Measurements from ENCODE around the gene USP14.
A peak's percentile ranks its signal among the peaks of the same experiment; 100 is the strongest.
"Not testable (repeated sequence)": the region's sequence is repeated elsewhere in the genome, so short reads cannot be mapped to it uniquely, and the experiment has no call there.

Gene USP14

DNA sequence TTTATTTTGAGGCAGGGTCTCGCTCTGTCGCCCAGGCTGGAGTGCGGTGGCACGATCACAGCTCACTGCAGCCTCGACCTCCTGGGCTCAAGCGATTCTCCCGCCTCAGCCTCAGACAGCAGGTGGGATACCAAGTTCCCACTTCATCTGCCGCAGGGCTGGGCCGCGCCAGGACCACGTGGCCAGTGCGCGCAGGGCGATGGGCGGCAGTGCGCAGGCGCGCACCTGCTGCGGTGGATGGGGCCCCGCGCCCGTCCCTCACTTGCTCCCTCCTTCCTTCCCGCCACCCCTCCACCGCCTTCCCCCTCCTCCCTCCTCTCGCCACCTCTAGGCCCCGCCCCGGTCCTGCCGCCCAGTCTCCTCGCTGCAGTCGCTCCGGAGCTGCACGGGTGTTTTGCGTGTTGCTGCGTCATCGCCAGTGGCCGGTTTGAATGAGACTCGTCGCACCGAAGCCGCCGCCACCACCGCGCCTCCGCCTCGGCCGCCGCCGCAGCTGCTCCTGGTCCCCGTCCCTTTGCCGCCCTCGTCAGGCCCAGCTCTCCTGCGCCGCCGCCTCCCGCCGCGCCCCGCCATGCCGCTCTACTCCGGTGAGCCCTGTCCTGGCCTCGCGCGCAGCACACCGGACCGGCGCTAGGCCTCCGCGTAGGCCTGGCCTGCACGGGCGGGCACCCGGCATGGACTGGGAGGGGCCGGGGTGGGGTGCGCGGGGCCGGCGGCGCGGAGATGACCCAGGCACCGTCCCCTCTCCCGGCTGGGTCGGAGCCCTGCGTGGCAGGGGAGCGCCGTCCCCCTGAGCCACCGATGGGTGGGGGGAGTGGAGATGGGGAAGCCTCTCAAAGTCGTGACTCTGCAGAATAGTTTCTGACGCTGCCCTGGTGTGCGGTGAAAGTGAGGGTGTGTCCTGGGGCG lies at the start of gene USP14:
Gene USP14, plus strand, starts transcription at position 430 of the 909 bp plus-strand sequence. Its CDS starts 142 bp downstream, at position 572.
- DNase-seq = peak; percentile 96

DNA sequence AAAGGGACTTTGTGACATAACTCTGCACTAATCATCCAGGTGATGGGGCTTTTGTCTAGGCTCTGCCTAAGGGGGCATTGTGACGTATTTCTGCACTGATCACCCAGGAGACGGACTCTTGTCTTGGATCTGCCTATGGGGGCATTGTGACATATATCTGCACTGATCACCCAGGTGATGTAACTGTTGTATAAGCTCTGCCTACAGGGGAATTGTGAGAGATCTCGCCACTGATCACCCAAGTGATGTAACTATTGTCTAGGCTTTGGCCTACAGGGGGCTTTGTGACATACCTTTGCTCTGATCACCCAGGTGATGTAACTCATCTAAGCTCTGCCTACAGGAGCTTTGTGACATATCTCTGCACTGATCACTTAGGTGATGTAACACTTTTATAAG lies 49.7 kb upstream of the USP14 start:
- DNase-seq = not testable (repeated sequence)

DNA sequence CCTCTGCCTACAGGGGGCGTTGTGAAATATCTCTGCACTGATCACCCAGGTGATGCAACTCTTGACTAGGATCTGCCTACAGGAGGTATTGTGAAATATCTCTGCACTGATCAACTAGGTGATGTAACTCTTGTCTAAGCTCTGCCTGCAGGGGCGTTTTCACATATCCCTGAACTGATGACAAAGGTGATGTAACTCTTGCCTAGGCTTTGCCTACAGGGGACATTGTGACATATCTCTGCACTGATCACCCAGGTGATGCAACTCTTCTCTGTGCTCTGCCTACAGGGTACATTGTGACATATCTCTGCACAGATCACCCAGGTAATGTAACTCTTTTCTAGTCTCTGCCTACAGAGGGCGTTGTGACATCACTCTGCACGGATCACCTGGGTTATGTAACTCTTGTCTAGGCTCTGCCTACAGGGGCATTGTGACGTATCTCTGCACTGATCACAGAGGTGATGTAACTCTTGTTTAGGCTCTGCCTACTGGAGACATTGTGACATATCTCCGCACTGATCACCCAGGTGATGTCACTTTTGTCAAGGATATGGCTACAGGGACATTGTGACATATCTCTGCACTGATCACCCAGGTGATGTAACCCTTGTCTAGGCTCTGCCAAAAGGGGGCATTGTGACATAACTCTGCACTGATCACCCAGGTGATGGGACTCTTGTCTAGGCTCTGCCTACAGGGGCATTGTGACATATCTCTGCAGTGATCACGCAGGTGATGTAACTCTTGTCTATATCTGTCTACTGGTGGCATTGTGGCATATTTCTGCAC lies 49.0 kb upstream of the USP14 start:
- DNase-seq = not testable (repeated sequence)

DNA sequence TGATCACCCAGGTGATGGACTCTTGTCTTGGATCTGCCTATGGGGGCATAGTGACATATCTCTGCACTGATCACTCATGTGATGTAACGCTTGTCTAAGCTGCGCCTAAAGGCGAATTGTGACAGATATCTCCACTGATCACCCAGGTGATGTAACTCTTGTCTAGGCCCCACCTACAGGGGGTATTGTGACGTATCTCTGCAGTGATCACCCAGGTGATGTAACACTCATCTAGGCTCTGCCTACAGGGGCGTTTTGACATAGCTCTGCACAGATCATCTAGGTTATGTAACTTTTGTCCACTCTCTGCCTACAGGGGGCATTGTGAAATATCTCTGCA lies 48.5 kb upstream of the USP14 start:
- DNase-seq = not testable (repeated sequence)

DNA sequence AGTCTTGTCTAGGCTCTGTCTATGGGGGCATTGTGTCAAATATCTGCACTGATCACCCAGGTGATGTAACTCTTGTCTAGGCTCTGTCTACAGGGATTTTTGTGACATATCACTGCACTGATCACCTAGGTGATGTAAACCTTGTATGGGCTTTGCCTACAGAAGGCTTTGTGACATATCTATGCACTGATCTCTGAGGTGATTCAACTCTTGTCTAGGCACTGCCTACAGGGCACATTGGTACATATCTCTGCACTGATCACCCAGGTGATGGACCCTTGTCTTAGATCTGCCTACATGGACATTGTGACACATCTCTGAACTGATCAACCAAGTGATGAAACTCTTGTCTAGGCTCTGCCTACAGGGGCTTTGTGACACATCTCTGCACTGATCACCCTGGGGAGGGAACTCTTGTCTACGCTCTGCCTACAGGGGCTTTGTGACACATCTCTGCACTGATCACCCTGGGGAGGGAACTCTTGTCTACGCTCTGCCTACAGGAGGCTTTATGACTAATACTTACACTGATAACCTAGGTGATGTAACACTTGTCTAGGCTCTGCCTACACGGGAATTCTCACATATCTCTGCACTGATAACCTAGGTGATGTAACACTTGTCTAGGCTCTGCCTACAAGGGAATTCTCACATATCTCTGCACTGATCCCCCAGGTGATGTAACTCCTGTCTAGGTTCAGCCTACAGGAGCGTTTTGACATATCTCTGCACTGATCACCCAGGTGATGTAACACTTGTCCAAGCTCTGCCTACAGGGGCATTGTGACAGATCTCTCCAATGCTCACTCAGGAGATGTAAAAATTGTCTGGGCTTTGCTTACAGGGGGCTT lies 47.8 kb upstream of the USP14 start:
- not testable (repeated sequence) for DNase-seq

DNA sequence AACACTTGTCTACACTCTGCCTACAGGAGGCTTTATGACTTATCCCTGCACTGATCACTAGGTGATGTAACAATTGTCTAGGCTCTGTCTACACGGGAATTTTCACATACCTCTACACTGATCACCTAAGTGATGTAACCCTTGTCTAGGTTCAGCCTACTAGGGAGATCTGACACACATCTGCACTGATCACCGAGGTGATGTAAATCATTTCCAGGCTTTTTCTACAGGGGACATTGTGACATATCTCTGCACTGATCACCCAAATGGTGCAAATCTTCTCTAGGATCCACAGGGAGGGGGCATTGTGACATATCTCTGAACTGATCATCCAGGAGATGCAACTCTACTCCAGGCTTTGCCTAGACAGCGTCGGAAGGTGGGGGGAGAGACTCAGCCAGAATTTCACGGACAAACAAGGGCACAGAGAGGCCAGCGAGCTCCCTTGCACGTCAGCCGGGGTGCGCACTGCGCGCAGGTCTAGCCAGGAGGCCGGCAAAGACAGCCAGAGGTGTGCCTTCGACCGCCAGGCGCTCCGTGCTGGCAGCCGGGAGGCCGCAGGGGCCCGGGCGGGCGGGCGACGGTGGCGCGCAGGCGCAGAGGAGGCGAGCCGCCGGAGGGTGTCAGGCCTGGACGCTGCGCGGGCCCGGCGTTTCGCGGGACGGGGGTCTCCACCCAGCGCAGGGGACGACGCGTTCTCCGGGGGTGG lies 46.9 kb upstream of the USP14 start:
- DNase-seq = no peak

DNA sequence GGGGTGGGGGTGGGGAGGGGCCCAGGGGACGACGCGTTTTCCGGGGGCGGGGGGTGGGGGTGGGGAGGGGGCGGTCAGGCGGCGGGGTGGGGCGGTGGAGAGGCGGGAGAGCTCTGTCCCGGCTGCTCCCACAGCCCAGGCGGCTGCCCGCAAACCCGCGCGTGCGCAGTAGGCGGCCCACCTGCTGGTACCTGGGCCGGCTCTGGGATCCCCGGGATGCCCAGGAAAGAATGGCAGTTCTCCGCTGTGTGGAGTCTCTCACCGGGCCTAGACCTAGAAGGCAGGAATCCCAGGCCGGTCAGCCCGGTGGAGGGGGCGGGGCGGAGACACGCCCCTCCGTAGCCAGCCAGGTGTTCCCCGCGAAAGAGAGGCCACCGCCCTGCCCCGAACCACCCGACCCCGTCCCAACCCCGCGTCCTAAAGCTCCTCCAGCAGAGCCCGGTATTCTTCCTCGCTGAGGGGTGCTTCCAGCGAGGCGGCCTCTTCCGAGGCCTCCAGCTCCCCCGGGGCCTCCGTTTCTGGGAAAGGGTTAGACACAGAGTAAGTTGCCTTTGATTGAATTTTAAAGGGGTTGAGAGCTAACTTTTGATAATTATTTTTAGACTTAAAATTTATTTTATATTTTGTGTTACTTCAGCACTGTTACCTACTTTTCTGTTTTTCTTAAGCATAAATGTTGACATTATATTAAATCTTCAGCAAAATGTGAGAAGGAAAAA lies 46.2 kb upstream of the USP14 start:
- not testable (repeated sequence) for DNase-seq

DNA sequence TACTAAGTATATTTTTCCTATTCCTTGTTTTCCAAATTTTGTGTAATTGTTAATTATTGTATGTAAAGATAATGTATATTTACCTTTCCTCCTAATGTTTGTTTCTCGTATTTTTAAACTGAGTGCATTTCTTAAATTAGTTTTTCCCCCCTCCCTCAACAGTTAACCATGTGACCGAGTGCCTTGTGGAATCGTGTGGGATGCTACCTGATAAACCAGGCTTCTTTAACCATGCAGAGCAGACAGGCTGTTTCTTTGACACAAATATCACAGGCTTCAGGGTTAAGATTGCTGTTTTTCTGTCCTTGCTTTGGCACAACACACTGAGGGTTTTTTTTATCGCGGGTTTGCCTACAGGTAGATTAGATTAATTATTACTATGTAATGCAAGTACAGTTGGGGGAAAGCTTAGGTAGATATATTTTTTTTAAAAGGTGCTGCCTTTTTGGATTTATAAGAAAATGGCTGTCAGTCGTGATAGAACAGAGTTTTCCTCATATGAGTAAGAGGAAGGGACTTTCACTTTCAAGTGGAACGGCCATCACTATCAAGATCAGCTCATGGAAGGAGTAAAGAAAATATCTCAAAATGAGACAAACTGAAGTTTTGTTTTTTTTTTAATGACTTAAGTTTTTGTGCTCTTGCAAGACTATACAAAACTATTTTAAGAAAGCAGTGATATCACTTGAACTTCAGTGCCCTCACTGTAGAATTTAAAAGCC lies 37.7 kb upstream of the USP14 start:
- not testable (repeated sequence) for DNase-seq

DNA sequence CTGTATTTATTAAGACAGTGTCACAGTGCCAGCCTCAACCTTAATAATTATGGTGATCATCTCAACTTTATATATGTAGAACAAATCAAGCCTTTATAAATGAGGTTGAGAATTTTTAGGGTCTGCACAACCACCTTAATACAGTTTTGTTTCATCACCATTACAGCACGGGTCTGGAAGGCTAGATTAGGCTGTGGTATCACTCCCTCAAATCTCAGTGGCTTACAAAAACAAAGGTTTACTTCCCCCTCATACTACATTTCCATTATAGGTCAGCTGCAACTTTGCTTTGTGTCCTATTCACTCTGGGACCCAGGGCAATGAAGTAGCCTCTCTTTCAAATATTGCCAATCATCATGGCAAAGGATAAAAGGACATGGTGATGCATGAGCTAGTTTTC lies 23.3 kb upstream of the USP14 start:
- no peak for DNase-seq

DNA sequence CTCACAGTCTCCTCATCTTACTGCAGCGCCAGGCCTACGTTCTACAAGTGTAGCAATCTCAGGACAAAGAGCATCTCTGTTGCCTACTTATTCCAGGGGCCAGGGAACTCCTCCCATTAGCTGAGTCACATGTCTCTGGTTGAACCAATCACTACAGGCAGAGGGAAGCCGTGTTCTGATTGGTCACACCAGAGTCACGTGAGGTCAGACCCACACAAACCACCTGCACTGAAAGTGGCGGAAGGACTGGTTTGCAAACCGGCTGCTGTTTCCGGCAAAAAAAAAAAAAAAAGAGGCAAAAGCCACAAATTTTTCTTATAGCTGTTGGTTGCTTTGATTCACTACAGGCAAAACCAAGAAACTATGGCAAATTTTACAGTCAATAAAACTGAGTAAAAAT lies 21.9 kb upstream of the USP14 start:
- DNase-seq = peak; percentile 27

DNA sequence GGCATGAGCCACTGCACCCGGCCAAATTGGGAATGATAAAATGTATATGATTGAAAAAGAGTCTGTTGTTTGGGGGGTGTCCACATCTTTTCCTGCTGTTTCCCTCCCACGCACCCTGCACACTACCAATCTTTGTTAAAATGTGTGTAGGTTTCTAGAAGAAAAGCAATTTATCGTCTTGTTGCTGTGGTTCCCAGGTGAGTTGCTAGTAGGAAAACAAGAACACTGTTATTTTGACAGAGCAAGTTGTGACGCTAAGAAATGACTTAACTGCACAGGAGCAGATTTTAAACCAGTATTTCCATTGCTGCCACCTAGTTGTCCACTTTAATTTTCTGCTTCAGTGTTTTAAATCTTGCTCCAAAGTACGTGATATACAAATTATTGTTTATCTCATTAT lies 21.0 kb upstream of the USP14 start:
- no peak for DNase-seq

DNA sequence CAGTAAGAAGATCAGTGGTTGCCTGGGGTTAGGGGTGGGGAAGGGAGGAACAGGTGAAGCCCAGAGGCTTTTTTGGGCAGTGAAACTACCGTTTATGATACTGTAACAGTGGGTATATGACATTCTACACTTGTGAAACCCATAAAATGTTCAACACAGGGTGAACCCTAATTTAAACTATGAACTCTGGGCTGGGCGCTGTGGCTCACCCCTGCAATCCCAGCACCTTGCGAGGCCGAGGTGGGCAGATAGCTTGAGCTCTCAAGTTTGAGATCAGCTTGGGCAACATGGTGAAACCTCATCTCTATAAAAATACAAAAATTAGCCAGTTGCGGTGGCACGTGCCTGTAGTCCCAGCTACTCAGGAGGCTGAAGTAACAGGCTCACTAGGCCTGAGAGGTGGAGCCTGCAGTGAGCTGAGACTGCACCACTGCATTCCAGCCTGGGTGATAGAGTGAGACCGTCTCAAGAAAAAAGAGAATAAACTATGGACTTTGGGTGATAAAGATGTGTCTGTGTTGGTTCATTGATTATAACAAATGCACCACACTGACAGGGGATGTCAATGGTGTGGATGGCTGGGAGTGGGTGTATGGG lies 17.6 kb upstream of the USP14 start:
- no peak for DNase-seq

DNA sequence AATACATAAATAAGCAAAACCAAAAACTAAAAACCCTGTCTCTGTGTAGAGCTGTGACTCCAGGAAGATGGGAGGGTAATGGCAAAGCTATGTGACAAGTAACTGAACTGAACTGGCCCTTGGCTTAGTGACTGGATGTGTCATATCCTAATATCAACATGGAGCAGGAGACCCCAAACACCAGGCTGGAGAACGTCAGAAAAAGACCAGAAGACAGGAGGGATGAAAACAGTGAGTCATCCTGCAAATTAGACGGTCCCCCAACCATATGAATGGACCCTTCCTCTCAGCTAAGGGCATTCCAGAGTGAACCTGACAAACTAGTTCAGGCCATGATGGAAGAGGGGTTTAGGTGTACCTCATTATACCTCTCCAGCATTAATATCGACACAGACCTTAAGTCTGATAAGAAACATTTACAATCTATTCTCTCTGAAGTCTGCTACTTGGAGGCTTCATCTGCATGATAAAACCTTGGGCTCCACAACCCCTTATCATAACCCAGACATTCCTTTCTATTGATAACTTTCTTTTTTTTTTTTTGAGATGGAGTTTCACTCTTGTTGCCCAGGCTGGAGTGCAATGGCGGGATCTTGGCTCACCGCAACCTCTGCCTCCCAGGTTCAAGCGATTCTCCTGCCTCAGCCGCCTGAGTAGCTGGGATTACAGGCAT lies 15.6 kb upstream of the USP14 start:
- DNase-seq = not testable (repeated sequence)

DNA sequence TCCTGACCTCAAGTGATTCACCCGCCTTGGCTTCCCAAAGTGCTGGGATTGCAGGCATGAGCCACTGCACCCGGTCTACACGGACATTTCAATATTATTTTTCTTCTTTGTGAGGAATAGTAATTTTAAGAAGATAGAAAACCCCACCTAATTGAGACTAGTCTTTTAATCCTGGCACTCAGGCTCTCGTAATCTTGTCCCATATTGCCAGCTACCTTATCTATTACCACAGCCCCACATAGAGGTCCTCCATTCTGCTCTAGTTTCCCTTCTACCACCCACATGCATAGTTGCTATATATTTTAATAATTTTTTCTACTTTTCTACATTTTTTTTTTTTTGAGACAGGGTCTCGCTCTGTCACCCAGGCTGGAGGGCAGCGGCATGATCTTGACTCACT lies 9.5 kb upstream of the USP14 start:
- DNase-seq = no peak

DNA sequence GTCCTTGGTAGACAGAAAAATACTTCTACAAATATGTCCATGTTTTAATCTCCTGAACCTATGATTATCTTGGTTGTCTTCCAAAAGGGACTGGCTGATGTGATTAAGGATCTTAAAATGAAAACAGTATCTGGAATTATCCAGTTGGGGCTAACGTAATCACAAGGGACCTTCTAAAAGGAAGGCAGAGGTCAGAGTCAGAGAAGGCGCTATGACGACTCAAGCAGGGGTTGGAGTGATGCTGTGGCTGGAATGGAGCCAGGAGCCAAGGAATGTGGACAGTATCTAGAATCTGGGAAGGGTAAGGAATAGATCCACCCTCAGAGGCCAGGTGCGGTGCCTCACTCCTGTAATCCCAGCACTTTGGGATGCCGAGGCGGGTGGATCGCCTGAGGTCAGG lies 4.2 kb upstream of the USP14 start:
- no peak for DNase-seq

DNA sequence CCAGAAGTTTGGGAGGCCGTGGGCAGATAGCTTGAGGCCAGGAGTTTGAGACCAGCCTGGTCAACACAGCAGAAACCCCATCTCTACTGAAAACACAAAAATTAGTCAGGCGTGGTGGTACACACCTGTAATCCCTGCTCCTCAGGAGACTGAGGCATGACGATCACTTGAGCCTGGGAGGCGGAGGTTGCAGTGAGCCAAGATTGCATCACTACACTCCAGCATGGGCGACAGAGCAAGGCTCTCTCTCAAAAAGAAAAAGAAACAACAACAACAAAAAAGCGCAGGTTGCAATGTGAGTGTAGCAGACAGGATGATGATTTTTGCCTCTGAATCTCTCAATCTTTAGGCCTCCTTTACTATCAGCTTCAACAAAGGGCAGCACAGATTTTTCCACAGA lies 2.7 kb upstream of the USP14 start:
- no peak for DNase-seq

DNA sequence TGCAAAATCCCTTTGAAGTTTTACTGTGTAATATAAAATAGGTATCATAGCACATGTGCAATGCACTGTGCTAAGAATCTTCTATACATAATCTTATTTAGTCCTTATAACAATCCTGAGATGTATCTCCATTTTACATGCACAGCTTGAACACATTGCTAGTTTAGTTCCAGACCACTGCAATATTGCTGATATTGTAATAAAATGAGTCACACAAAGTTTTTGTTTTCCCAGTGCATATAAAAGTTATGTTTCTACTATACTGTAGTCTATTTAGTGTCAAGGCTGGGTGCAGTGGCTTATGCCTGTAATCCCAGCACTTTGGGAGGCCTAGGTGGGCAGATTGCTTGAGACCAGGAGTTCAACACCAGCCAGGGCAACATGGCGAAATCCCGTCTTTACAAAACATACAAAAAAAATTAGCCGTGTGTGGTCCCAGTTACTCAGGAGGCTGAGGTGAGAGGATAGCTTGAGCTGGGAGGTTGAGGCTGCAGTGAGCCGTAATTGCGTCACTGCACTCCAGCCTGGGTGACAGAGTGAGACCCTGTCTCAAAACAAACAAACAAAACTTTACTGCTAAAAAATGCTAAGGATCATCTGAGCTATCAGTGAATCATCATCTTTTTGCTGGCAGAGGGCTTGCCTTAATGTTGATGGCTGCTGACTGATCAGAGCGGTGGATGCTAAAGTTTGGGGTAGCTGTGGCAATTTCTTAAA lies 1.7 kb upstream of the USP14 start:
- no peak for DNase-seq

DNA sequence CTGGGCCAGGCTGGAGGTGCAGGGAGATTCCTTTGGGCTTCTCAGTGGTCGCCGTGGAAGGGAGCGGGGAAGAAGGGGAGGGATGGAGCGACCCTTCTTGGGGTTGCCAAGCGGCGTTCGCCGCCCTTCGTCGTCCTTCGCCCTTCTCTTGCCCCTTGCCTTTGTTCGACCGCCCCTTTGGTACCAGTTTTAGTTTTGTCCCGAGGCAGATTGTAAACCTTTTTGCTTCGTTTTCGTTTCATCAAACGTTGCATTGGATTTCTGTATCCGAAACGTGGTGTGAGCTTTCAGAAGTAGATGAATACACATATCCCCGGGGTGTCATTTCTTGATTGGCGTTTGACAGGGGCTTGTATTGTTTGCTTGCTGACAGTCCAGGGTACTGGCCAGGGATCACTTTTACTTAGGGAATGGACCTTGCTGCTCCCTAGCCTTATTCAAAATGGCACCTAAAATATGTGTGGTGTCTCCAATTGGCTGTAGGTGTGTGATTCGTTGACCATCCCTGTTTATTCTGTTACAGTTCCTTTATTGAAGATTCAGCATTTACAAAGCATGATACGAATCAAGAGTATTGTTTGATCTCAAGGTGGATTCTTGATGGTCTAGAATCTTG lies 788 bp downstream of the USP14 start:
- no peak for DNase-seq

DNA sequence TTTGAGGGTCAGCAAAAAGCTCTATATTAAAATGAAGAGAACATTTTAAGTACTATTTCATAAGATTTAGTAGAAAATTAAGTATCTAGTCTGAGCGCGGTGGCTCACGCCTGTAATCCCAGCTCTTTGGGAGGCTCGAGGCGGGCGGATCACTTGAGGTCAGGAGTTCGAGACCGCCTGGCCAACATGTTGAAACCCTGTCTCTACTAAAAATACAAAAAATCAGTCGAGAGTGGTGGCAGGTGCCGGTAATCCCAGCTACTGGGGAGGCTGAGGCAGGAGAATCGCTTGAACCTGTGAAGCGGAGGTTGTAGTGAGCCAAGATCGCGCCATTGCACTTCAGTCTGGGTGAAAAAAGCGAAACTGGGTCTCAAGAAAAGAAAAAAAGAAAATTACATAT lies 1.6 kb downstream of the USP14 start:
- no peak for DNase-seq
